Stimulated activated CD4-positive, alpha-beta T cell treated with anti-CD3 and anti-CD28 coated beads, Interleukin-2, amount 100 ng/mL, for 48 hours (primary cell): ENCODE data around the gene LOX.
"Not testable (repeated sequence)": the region's sequence is repeated elsewhere in the genome, so short reads cannot be mapped to it uniquely, and the experiment has no call there.

Experiments used
- DNase-seq, 2 donors: peaks; one replicate each; pipeline ENCODE4 v3.0.0-alpha.2; 2020

The LOX gene

DNA sequence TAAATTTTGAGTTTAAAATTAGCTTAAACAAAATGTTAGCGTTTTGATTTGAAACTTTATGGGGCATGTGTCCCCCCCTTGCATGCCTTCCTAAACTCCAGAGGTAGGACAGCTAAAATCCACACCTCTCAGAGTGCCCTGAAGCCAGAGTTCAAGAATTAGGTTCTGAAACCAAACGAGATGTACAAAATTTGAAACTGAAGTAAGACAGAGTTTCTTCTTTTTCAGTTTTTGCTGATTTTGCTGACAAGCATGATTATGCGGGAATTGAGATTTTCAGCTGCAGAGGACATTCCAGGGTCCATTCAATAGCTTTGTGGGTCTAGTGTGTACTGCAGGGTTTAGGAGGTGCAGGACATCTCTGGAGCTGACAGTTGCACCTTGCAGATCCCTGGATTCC, 17.1 kb upstream of the LOX start:
- DNase-seq: no peak

DNA sequence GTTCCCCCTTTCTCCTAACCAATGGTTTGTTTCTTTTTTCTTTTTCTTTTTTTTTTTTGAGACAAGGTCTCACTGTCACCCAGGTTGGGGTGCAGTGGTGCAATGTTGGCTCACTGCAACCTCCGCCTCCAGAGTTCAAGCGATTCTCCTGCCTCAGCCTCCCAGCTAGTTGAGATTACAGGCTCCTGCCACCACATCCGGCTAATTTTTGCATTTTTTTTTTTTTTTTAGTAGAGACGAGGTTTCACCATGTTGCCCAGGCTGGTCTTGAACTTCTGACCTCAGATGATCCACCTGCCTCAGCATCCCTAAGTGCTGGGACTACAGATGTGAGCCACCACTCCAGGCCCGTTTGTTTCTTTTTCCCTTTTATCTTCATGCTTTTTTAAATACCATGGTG, 16.2 kb upstream of the LOX start:
- DNase-seq: not testable (repeated sequence)

DNA sequence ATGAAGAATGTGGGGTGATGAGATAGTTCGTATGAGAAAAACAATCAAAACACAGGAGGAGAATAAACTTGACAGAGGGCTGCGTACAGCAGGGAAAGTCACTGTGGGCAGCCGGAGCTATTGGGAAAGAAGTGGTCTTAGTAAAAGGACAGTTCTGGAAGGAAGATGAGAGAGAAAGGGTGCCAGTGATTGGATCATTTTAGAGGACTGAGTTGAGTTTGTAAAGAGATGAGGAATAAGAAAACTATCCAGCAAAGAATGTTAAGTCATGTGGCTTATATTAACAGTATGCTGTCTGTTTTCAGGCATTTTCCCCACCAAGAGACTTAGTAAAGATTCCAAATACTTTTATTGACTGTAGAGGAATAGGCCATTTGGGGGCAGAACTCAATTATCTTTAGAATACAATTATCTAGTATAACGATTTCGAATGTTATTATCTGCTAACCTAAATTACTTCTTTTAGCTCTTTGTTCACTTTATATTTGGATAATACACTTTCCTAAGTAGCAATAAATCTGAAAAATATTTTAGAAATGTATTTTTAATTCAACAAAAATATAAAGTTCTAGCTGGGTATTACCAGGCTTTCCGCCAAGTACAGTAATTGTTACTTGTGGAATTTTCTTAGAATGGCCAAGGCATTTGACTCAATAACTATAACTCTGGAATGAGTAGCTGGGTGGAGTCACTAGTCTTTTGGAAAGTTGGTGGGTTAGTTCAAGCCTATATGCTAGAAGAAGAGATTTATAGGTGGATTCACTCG, 15.5 kb upstream of the LOX start:
- no peak for DNase-seq

DNA sequence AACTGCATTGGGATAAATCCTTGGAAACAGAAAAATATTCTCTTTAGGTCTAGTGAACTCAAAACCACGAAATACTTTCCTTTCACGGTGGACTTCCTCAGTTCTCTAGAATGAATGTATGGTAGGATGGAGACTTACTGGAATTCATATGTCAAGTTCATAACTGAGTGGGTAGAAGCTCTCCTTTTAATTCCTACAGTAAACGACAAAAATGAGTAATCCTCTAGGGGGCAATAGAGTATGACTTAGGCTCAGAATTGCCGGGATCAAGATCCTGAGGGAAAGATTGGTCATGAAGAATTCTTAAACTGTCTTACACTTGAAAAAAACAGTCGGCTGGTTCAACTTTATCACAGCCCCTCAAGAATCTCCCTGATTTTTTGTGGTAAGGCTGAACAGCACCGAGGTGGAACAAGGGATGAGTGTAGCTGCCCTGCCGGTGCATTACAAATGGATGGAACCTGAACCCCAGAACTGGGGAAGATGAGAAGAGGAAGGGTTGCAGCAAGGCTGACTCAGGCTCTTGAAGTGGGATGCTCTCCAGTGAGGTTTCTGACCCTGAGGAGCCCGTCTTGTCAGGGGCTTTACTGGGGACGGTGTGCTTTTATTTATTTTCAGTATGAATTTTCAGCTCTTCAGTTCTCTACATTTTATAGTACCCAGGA, 14.0 kb upstream of the LOX start:
- no peak for DNase-seq

DNA sequence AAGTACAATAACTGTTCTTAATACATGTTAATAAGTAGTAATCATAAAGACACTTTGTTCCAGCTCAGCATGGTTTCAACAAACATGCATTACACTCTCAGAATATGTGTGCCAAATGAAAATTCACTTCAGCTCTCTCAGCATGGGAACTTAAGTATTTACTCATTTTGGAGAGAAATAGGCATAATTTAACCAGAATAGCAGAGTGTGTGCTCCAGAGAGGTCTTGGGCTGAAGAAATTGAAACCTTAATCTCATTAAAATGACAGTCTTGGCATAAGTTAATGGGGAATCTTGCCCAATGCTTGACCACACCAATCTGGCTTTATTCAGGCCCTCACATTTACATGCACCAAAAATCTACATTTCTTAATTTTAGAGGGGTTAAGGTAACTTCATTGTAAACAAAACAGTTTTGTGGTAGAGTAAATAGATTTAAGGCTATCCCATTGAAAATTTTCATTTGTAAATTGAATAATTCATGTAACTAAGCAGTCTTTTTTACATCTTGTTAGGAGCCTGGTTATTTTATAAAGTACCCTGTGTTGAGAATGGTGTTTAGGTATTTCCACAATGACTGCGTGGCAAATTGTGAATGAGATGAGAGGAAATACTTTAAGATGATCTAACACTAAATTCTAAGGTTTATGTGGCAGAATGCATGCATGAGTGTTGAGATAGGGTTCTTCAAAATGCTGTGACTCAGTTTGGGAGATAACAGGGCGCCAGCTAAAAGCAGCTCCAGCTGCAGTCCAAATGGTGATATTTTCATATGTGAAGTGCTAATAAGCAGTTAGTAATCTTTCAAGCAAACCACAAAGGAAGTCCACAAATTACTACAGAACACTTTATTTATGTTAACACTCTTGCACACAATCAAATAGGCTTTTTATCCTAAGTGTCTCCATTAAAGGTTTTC, 11.3 kb upstream of the LOX start:
- DNase-seq: no peak

DNA sequence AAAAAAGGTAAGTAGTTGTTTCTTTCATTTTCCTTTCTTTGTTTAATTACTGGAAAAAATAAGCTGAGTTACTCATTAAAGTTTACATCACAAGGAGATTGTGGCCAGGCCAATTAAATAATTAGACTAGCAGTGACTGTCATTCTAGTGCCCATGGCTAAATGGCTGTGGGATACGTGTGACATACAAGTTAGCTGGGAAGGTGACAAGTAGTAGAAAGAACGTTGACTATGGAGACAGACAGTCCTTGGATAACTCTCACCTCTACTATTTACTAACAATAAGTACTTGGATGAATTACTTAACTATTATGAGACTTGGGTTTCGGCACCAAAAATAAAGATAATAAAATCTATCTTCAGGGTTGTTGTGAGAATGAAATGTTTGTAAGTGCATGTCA, 7.0 kb upstream of the LOX start:
- no peak for DNase-seq

DNA sequence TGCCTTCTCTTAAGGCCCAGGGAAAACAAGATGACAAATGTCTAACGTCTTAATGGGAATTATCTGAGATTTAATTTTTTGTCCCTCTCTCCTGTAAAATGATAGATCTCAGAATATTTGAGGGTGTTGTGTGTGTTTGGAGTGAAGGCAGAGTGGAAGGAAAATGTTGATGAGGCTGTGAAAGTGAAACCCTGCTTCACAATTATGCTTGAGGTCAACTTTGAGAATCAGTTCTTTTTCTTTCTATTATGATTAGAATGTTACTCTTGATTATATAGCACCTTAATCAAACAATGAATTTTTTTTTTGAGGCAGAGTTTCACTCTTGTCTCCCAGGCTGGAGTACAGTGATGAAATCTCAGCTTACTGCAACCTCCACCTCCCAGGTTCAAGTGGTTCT, 5.5 kb upstream of the LOX start:
- no peak for DNase-seq

DNA sequence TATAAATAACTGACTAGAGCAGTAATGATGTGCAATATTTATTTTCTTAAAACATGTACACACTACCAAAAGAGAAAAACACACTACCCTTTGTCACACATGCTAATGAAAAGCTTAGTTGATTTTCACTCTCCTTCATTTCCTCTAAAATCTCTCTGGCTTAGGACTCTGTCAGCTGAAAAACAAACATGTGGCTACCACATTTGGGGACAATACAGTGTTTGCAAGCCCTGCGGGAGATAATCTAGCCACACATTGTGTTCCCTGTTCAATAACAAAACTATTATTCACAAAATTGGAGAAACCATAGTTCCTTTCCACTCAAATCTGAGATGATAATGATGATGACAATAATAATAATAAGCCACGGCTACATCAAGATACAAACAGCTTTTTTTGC, 3.5 kb upstream of the LOX start:
- DNase-seq: no peak

DNA sequence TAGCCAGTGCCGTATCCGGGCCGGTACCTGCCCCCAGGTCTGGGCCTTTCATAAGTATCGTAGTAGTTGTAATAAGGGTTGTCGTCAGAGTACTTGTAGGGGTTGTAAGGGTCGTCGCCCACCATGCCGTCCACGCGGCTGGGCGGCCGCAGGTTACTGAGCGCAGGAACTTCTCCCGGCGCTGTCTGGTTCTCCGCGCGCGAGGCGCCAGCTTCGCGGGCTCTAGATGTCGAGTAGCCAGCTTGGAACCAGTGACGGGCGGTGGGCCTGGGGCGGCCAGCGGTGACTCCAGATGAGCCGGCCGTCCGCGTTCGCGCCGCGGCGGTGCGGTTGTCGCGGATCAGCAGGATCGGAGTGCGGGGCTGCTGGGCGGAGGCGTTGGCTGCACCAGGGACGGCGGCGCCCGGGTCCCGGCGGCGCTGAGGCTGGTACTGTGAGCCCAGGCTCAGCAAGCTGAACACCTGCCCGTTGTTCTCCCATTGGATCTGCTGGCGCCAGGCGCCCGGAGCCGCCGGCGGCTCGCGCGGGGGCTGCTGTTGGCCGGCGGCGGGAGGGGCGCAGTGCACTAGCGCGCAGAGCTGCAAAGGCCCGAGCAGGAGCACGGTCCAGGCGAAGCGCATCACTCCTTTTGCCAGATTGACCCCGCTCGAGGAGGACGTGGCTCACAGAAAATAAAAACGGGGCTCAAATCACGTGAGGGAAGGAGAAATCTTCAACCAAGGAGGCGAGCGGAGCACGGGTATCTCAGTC, 518 bp downstream of the LOX start:
- peak in 1 of 2 donors; percentile 4 for DNase-seq

DNA sequence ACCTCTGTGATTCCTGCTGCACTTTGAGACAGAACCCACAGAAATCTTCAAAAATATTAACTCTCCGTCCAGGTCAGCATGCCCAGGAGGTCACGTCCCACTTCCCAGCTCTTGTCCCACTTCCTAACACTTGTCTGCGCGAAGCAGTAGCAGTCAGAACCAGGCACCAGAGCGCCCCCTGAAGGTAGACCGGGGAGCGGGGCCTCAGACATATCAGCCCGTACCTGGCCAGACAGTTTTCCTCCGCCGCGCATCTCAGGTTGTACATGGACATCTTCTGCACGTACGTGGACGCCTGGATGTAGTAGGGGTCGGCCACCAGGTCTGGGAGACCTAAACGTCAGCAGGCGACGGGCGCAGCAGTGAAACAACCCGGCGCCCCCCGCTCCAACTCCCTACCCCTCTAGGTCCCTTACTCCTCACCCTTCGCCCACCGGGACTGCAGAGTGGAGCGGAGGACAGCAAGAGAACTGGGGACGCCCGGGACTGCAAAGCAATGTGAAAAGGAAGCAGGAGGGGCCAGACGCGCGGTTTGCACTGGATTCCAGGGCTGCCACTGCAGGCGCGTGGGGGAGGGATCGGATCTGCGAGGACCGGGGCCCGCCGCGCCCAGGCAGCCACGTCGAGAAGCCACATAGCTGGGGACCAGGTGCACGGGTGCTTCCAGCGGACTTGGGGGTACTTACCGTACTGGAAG, 1.2 kb downstream of the LOX start:
- peak; percentile 53 to 61 for DNase-seq

DNA sequence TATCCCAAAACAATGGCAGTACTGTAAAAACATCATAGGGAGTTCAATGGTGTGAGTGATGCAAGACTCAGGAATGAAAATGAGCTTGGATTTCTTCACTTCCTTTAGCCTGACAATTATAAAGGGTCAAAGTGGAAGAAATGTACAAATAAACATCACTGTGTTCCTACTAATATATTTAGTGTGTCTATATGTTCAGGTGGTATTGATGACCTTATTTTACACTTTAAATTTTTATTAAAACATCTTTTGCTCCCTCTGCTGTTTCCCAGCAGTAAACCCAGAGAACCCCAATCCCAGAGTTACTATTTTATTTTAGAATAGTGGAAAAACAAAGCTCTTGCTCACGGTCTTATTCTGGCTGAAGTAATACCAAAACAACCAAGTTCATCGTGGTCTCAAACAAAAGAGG, 2.0 kb downstream of the LOX start:
- no peak for DNase-seq

DNA sequence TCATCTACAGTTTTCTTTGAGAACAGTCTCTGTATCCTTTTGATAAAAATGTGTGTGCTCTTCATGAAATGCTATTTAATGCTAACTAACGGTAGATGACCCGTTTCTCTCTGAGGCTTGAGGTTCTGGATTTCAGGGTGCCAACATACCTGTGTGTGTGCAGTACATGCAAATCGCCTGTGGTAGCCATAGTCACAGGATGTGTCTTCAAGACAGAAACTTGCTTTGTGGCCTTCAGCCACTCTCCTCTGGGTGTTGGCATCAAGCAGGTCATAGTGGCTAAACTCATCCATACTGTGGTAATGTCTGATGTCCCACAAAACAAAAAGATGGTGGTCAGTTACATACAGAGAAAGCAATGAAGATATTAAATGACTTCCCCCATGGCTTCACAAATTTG, 4.2 kb downstream of the LOX start:
- no peak for DNase-seq

DNA sequence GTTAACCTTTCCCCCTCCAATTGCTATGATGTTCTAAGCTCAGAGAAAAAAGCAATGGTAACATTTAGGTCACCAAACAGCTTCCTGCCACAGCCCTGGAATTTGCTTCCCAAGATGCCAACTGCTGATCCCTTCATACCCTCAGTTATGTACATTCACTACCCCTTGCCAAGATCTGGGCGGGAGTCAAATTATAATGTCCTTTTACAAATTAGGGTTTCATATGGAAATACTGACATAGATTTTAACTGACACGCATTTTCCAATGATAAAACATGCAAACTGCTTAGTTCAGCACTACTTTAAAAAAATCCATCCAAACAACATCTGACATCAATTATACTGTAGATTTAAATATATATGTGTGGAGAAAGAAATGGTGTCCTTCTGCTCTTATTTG, 5.0 kb downstream of the LOX start:
- DNase-seq: no peak

DNA sequence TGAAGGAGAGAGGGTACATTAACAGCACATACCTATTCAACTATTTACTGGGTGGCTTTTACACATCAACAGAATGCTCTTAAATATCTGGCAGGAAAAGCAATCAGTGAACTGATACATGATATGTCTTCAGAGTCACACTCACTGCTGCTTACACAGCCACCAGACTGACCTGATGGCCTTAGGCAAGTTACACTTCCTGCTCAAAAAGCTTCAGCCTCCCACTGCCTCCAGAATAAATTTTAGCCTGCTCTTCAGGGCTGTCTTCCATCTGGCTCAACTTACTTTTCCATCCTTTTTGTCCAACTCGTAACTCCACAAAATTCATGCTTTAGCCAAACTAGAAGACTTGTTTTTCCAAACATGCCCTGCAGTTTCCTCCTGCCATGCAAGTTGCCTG, 10.7 kb downstream of the LOX start:
- DNase-seq: no peak

DNA sequence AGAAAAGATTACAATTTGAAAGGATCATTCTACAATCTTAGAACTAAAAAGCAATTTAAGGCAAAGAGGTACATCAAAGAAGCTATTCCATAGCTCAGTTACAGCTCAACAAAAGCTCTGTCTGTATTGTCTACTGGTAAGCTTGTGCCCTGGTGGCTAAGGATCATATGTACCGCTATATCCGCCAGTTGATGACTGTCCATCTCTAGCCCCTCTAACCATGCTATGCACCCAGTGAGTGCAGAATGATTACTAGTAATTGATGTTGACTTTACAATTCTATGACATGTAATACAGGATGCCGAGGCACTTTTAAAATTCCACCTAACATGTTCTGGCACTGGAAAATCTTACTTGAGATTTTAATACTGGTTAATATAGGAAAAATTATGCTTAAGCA, 13.1 kb downstream of the LOX start:
- no peak for DNase-seq

DNA sequence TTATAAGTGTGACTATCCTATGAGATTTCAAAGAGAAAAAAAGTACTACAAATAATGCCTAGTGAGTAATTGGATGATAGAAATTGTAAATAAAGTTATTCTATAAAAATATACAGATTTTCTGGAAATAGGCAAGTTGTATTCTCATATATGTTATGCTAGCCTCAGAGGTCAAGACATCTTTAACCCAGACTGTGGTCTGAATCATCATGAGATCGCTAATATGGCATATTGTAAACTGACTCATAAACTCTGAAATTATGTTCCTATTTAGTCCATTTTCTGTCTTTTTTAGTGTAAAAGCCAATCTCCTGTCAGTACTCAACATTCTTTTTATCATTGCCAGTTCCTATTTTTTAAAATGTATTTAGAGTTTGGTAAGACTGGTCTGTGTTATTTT, 14.2 kb downstream of the LOX start:
- DNase-seq: no peak

DNA sequence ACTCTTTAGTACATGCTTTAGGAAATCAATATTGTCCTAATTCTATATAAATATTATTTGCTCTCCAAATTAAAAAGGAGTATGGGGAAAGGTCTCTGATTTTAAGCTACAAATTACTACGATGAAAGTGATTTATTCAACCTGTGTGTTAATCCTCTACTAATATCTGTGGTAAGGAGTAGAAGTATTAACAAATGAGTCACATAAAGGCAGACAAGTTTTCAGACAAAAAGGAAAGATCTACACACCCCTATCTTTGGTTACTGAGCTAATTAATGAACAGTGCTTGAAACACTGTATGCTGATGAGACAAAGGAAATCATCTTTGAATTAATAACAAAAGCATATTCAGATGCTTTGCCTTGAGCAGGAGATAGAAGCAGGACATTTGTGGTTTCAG, 15.9 kb downstream of the LOX start:
- DNase-seq: no peak

DNA sequence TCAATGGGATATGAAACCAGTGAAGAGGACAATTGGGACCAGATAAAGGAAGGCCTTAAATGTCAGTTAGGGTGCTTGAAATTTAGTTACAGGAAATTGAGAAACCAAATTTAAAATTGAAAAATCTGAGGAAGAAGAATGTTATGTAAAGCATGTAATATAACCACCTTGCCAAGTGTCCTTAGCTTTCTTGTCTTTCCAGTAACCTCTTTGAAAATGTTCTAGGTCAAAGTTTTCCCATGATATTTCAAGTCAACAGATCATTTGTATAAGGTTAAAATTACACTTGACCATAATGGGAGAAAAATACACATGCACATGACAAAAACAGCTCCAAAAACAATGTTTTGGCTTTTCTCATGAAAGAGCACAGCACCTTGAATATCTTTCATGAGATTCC, 21.1 kb downstream of the LOX start:
- no peak for DNase-seq

DNA sequence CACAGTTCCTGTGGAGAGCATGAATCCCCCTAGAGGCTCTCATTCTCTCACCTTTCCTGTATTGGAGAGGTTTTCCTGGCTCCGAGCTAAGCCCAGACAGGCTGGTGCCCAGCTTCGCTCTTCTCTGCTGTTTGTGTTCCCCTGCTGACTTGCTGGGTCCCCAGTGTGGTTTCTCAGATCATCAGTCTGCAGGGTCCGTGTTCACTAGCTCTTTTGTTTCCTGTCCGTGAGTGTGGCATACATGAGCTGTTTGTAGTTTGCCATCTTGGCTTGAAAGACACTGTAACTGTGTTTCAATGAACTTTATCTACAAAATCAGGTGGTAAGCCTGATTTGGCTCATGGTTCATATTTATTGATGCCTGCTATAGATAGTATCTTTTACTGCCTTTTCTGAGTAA, 23.8 kb downstream of the LOX start:
- DNase-seq: no peak

DNA sequence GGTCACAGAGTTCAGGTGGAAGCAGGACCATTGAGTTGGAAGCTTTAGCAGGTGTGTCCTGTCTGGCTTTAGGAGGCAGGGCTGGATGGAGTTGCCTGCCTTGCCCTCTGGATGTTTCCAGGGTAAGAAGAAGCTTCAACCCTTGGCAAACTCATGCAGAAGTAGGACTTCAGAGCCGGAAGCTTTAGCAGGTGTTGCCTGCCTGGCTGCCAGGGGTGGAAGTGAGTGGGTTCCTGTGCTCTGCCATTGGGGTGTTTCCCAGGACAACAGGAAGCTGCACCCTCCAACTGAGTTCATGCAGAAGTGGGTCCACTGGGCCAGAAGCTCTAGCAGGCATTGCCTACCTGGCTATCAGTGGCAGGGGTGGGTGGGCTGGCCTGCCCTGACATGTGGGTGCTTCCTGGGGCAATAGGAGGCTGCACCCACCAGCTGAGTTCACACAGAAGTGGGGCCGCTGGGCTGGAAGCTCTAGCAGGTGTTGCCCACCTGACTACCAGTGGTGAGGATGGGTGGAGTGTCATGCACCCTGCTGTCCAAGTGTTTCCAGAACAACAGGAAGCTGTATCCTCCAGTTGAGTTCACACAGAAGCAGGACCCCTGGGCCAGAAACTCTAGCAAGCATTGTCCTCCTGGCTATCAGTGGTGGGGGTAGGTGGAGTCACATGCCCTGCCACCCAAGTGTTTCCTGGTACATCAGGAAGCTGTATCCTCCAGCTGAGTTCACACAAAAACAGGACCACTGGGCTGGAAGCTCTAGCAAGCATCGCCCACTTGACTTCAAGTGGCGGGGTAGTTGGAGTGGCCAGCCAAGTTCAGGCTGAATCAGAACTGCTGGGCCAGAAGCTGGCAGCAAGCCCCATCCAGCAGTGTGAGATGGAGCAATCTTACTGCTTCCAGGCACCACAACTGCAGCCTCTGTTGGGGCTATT, 24.6 kb downstream of the LOX start:
- DNase-seq: no peak

DNA sequence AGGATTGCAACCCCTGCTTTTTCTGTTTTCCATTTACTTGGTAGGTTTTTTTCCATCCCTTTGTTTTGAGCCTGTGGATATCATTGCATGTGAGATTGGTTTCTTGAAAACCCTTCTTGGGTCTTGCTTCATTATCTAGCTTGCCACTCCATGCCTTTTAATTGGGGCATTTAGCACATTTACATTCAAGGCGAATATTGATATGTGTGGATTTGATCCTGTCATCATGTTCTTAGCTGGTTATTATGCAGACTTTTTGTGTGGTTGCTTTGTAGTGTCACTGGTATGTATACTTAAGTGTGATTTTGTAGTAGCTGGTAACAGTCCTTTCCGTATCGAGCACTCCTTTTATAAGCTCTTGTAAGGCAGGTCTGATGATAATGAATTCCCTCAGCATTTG, 26.5 kb downstream of the LOX start:
- no peak for DNase-seq
